ENCODE results near the gene ARHGAP26.

- TF ChIP-seq CTCF (IDR thresholded peaks at IDR 0.05) = no peak
- TF ChIP-seq POLR2A (IDR thresholded peaks at IDR 0.05) = no peak
Measured at GRCh38 chr5:142902186-142902965, 132.2 kb downstream of the ARHGAP26 start.
